D721Med (cell line): Measurements from ENCODE around the gene PAFAH1B2.
A peak's percentile ranks its signal among the peaks of the same experiment; 100 is the strongest.

Source experiments
- DNase-seq: peaks from one replicate; pipeline ENCODE4 v3.0.0; 2011; ENCODE audit warnings: low spot score; ENCODE audit not compliant: insufficient read length
- FAIRE-seq: peaks from 2 replicates; lab custom pipeline; 2011; peaks lifted over from hg19 to GRCh38; lab: Jason Lieb, UNC
- TF ChIP-seq, protein P1 (sequence below): IDR thresholded peaks from 2 replicates; pipeline ENCODE4 v1.5.1; 2012; ENCODE audit warnings: mild to moderate bottlenecking, control low read depth; ENCODE audit not compliant: insufficient read depth; ENCODE audit errors: missing control alignments

Gene PAFAH1B2

GRCh38 chr11:117176186-117176585 is 32.1 kb downstream of the PAFAH1B2 start:
- no peak for FAIRE-seq
- DNase-seq, result no peak
- TF ChIP-seq, protein P1, sequence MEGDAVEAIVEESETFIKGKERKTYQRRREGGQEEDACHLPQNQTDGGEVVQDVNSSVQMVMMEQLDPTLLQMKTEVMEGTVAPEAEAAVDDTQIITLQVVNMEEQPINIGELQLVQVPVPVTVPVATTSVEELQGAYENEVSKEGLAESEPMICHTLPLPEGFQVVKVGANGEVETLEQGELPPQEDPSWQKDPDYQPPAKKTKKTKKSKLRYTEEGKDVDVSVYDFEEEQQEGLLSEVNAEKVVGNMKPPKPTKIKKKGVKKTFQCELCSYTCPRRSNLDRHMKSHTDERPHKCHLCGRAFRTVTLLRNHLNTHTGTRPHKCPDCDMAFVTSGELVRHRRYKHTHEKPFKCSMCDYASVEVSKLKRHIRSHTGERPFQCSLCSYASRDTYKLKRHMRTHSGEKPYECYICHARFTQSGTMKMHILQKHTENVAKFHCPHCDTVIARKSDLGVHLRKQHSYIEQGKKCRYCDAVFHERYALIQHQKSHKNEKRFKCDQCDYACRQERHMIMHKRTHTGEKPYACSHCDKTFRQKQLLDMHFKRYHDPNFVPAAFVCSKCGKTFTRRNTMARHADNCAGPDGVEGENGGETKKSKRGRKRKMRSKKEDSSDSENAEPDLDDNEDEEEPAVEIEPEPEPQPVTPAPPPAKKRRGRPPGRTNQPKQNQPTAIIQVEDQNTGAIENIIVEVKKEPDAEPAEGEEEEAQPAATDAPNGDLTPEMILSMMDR, result no peak

DNA sequence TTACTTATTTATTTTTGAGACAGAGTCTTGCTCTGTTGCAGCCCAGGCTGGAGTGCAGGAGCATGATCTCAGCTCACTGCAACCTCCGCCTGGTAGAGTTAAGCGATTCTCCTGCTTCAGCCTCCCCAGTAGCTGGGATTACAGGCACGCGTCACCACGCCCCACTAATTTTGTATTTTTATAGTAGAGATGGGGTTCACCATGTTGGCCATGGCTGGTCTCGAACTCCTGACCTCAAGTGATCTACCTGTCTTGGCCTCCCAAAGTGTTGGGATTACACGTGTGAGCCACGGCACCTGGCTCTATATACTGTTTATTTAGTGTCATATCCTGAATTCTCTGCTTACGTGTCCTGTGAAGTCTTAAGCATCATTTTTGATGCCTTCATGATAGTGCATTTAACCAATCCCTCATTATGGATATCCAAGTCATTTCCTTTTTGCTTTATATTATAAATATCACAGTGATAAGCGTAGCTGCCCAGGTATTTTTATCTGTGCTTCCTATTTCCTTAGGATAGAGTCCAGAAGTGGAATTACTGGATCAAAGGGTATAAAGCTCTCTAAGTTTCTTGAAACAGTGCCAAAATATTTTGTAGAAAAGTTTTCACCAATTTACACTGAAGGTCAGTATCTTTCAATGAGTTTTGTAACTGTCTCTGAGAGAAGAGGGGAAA is 33.6 kb downstream of the PAFAH1B2 start:
- TF ChIP-seq, protein P1, result no peak
- DNase-seq, result no peak
- no peak for FAIRE-seq

DNA sequence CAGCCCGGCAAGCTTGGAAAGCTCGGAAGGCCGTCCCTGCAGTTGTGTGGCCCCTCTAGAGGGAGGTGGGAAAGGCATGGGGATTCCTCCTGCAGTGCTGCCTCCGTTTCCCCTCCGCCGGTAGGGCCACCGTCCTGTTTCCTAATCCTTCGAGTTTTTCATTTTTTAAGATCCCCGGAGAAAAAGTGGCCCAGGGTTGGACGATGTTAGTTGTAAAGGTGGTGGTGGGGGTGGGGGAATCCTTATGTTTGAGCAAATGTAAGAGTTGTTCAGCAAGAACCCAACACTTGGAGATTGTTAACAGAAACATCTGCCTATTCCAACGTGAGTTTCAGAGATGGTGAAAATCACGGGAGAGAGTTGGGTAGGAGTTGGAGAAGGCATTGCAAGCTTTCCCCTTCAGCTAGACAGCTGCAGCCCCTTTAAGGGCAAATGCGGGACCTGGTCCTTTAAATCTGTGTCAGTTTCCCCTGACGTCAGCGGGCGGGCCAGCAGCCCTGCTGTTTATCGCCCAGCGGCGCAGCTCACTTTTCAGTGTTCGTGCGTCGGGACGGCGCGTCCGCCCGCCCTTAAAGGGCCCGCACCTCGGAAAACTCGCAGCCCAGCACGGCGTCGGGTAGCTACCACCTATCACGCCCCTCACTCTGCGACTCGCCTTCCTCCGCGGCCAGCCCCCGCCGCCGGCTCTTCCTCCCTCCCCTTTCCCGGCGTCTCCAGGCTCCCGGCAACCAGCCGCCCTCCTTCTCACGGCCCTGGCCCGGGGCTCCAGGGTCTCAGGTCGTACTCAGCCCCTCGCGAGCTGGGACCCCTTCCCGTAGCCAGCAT is 34.3 kb downstream of the PAFAH1B2 start, which contains the start of gene SIDT2:
Gene SIDT2, plus strand, starts transcription at position 534 of the 825 bp plus-strand sequence. CDS start 521 bp downstream, outside the sequence.
- peak; percentile 89 for DNase-seq
- TF ChIP-seq, protein P1, result no peak
- no peak for FAIRE-seq

DNA sequence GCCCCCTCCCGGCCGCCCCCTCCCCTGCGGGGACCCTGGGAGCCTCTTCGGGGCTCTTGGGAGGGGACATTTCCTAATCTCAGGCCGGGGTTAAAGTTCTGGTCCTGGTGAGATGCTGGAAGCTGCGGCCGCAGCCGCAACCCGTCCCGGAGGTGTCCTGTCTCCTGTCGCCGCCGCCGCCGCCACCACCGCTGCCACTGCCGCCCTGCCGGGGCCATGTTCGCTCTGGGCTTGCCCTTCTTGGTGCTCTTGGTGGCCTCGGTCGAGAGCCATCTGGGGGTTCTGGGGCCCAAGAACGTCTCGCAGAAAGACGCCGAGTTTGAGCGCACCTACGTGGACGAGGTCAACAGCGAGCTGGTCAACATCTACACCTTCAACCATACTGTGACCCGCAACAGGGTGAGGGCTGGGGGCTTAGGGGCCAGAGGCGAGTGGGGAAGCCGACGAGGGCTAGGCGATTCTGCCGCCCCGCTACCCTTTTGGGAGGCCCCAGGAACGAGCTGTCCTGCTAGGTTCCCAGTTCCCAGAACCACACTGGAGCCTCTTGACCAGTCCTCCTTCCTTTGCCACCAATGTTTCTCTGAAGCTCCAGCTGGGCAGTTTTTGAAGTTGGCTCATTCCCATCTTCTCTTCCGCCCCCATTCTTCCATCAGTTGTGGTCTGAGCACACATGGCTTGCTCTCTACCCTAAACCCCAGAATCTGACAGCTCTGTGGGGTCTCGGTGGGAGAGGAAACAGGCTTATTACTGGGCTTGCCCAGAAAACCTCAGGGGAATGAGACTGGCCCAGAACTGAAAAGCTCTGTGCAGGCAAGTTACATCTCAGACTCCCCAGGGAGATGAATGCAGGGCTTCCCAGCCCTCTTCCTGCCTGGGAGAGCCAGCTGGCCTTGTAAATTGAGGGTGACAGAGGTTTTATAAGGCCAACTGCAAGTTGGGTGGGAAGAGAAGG is 35.2 kb downstream of the PAFAH1B2 start:
- DNase-seq (no peak), FAIRE-seq (no peak)
- TF ChIP-seq, protein P1, result no peak

DNA sequence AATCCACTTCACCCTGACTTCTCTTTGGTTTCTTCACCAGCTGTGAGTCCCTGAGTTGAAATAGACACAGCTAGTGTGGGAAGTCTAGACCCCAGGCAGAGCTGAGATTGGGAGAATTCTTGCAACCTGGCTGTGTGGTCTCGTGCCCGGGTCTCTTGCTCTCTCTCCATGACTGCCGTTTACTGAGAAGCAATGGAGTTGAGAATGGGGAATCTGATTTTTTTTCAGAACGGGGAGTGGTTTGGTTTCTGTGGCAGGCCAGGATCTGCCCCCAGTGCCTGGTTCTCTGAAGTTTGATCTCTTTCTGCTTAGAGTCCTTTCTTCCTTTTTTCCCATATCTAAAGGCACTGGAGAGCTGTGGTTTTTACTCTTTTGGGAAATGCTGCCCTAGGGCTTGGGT is 35.9 kb downstream of the PAFAH1B2 start:
- FAIRE-seq, result no peak
- DNase-seq, result no peak
- TF ChIP-seq, protein P1, result no peak

GRCh38 chr11:117180661-117181585 is 36.8 kb downstream of the PAFAH1B2 start:
- TF ChIP-seq, protein P1, result peak; percentile 81
- FAIRE-seq (no peak), DNase-seq (peak; percentile 73)
